Thyroid gland (tissue), 4 donors: Measurements from ENCODE around the gene CNTFR.

Experiments used
- POLR2A ChIP-seq, 2 donors: fragments of 450-650 bp; IDR thresholded peaks; one replicate each; pipeline ENCODE4 v1.6.1; 2017; ENCODE audit warnings: antibody characterized with exemption in 2 of 2, mild to moderate bottlenecking in 2 of 2, moderate library complexity in 1 of 2
- TF ChIP-seq, protein P1 (sequence below), 6 experiments: fragments of 200-600 bp in 3 of 6; fragments of 450-650 bp in 3 of 6; sonication (generic) in 3 of 6; IDR thresholded peaks; one replicate each; pipeline ENCODE4 v1.5.1; 2016 to 2019; ENCODE audit warnings: antibody characterized with exemption in 6 of 6, mild to moderate bottlenecking in 2 of 6, inconsistent platforms in 1 of 6, moderate library complexity in 1 of 6

DNA sequence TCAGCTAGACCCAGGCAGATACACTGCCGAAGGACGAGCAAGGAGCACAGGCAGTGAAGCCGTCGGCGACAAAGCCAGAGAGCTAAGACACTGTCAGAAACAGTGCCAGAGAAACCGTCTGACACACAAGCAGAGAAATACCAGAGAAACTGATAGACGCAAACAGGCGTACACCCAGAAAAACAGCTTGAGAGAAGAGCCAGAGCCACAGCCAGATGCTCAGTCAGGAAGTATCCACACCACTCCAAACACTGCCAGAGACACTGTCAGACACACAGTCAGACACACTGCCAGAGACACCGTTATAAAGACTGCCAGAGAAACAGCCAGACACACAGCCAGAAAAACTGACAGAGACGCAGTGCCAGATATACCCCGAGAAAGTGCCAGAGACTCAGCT lies 19.1 kb downstream of the CNTFR start:
- no peak for TF ChIP-seq POLR2A (IDR thresholded peaks at IDR 0.05)
- TF ChIP-seq, protein P1, sequence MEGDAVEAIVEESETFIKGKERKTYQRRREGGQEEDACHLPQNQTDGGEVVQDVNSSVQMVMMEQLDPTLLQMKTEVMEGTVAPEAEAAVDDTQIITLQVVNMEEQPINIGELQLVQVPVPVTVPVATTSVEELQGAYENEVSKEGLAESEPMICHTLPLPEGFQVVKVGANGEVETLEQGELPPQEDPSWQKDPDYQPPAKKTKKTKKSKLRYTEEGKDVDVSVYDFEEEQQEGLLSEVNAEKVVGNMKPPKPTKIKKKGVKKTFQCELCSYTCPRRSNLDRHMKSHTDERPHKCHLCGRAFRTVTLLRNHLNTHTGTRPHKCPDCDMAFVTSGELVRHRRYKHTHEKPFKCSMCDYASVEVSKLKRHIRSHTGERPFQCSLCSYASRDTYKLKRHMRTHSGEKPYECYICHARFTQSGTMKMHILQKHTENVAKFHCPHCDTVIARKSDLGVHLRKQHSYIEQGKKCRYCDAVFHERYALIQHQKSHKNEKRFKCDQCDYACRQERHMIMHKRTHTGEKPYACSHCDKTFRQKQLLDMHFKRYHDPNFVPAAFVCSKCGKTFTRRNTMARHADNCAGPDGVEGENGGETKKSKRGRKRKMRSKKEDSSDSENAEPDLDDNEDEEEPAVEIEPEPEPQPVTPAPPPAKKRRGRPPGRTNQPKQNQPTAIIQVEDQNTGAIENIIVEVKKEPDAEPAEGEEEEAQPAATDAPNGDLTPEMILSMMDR (IDR thresholded peaks at IDR 0.05), result no peak
